Amniotic epithelial cell (primary cell): ENCODE results near the gene TMEM79.

Experiments used
- DNase-seq: peaks from one replicate; pipeline ENCODE4 v3.0.0-alpha.2; 2010; ENCODE audit warnings: low read depth

TMEM79 gene

DNA sequence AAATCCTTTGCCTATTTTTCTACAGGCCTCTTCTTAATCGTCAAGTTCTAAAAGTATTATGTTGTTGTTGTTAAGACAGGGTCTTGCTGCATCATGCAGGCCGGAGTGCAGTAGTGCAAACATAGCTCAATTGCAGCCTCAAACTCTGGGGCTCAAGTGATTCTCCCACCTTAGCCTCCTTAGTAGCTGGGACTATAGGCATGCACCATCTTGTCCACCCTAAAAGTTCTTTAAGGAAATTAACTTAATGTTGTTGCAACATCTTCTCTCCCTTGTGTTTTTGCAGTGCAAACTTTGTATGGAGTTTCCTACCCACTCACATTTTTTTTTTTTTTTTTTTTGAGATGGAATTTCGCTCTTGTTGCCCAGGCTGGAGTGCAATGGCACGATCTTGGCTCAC lies 19.1 kb downstream of the TMEM79 start:
- no peak for DNase-seq

GRCh38 chr1:156305215-156305614 lies 21.1 kb downstream of the TMEM79 start:
- DNase-seq = peak; percentile 70

- DNase-seq = peak; percentile 69
Observed at GRCh38 chr1:156308078-156308477, 24.0 kb downstream of the TMEM79 start.

- DNase-seq = peak; percentile 80
Observed at GRCh38 chr1:156310962-156311361, 26.8 kb downstream of the TMEM79 start.

DNA sequence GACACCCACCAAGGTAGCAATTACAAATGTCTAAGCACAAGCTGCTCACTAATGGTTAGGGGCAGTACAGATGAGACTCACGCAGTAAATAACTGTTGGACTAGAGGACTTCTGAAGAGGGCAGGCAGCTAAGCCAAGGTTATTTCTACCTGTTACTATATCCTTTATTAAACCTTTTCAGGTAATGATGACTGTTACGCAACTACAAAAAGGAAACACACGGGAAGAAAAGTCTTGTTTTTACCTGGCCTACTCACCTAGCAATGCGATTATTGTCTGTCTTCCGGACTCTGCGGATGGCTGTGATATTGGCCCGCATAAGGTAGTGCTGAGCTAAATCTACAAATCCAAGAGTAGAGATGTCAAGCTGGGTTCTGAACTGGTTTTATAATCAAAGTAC lies 32.8 kb downstream of the TMEM79 start:
- no peak for DNase-seq

DNA sequence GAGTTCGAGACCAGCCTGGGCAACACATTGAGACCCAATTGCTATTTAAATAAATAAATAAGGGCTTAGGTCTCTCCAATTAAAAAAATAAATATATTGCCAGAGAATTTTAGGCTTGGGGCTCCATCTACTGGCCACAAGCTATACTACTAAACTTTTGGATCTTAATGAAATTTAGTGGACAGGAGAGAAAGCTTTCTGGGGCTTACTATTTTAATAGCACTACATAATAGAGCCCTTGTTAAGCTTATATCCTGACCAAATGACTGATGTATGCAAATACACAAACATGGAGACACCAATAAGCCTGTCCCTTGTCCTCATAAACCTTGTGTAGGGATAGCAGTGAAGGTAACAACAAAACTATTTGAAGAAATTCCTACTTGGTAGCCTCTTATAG lies 35.5 kb downstream of the TMEM79 start:
- peak; percentile 36 for DNase-seq

DNA sequence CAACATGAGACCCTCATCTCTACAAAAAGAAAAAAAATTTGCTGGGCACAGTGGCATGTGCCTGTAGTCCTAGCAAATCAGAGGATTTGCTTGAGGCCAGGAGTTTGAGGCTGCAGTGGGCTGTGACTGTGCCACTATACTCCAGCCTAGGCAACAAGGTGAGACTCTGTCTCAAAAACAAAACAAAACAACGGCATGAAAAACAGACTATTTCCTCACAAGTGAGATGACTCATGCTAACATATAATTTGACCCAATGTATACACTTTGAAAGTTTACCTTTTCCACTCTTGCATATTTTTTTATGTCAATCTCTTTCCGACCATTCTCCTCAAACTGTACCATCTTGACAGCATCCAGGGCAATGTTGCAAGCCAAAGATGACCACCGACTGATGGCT lies 36.4 kb downstream of the TMEM79 start:
- no peak for DNase-seq

- DNase-seq = peak; percentile 21
Observed at GRCh38 chr1:156323179-156323578, 39.1 kb downstream of the TMEM79 start.

DNA sequence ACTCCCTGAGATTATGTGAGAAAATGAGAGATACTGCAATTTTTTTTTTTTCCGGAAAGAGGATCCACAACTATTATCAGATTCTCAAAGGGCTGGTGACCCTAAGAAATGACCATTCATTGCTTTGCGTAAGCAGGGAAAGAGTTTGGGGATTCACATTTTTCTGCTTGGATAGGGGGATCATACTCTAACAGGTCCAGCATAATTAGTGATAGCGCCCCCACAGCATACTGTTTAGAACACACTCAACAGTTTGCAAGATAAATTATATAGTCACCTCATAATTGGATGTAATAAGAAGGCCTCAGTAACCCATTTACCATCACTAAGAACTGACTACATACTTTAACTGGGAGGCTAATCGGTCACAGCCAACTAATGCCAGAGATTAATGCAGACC lies 52.1 kb downstream of the TMEM79 start:
- no peak for DNase-seq

DNA sequence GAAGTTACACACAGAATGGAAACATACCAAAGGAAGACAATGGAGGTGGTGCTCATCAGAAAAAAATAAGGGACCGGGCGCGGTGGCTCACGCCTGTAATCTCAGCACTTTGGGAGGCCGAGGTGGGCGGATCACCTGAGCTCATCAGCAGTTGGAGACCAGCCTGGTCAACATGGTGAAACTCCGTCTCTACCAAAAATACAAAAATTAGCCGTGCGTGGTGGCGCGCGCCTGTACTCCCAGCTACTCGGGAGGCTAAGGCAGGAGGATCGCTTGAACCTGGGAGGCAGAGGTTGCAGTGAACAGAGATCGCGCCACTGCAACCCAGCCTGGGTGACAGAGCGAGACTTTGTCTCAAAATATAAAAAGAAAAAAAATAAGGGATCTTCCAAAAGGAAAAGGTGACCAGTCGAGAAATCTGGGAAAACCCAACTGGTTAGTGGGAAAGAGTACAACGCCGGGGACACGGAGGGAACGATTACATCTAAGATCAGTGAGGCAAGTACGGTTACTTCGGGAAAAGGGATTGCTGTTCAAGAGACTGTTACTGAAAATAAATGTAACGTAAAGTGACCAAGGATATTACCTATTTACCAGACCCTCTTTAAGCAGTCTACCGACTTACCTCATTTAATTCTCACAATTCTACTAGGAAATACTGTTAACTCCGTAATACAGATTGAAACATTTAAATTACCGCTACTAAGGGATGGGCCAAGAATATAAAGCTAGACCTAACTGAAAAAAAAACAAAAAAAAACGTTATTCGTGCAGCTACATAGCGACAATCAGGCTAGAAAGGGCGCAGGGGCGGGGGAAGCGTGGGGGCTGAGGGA lies 53.1 kb downstream of the TMEM79 start:
- no peak for DNase-seq

DNA sequence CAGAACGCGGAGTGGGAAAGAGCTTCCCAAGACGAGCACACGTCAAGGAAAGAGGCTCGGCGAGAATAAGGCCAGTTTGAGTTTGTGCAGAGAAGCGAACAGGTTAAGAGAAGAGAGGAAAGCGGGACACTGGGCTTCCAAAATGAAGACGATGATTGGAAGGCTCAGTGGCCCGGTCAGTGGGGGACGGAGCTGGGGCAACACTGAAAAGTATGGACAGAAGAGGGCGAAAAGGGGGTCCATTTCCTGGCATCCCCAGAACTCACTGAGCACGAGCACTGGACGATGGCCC lies 53.7 kb downstream of the TMEM79 start:
- DNase-seq = no peak

DNA sequence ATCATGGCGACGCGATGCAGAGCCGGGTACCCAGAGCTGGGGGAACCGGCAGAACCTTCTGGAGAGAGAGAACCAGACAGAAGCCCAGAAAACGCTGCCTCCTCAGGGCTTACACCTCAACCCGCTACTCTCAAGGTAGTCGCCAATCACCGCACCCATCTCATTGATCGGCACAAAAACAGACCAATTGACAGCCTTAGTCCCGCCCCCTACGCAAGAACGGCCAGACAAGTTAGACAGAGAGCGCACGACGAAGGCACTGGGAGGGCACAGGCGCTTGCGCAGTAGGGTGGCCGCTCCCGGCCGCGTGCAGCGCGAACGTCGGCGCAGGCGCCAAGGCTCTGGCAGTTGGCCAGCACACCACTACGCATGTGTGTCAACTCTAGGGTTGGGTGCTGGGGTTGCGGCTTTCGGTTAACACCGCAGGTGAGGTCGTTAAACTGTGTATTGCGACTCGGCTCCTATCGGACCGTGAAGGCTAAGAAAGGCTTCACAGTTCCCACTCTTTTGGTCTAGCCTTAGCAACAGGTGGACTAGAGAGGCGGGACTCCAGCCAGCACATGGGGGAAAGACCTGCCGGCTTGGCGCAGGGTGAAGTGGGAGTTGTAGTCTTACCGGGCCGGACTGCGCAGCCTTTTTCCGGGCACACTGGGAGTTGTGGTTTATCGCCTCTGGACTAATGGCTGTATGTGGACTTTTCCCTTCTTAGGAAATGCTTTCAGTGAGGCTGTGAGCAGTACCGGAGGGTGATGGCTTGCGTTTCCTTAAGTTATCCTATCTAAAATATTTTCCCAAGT lies 54.3 kb downstream of the TMEM79 start, which contains the start of the genes CCT3 and TSACC:
Gene CCT3, minus strand, starts transcription at position 113 of the 797 bp plus-strand sequence. Its CDS starts 108 bp downstream, at position 5.
Gene TSACC, plus strand, starts transcription at position 347 of the 797 bp plus-strand sequence. CDS start 1,232 bp downstream, outside the sequence.
- peak; percentile 100 for DNase-seq
